Measurements from ENCODE around the gene ZNF587B. TPM values are rescaled to one million over a fixed set of nuclear protein-coding genes. Genes with fewer than 3 reads are reported as not detected.

ZNF587B gene
- total RNA-seq, 2 donors from 2014 or later, result 18.7 to 36.6 TPM

GRCh38 chr19:57815247-57816075 is 14.6 kb upstream of the ZNF587B start:
- Histone ChIP-seq H3K9me3 (no peaks in the 10 kb centered on the region), H3K4me1 (peaks cover 43% of the 10 kb centered on the region), H3K27me3 (no peaks in the 10 kb centered on the region), H3K4me3 (no peak overlapping the region), H3K36me3 (replicated peaks in 1 of 2; ENCODE audit: insufficient read depth in 1 of 2, low read depth in 2 of 2) (no peaks in the 10 kb centered on the region), H3K27ac (peak overlapping the region; percentile 32 to 82 (median 73))
- peak in 1 of 4 donors; percentile 33 for DNase-seq
- TF ChIP-seq CTCF (IDR thresholded peaks at IDR 0.05) (no peak), POLR2A (IDR thresholded peaks at IDR 0.05) (no peak)
- no peak for ATAC-seq
- 45 to 51% methylated on average over 14 to 17 of the region's 17 CpGs for WGBS, 2 donors
- intact Hi-C loops (cut with DNase I), result no loop called here

- H3K9me3 ChIP-seq, result no peaks in the 10 kb centered on the region
- H3K4me1 ChIP-seq, result peaks cover 48% of the 10 kb centered on the region
- no peaks in the 10 kb centered on the region for H3K27me3 ChIP-seq
- ATAC-seq (no peak), DNase-seq (peak in 2 of 4 donors; percentile 29 to 32)
- 69 to 72% methylated on average over 7 of the region's 7 CpGs for WGBS, 2 donors
- intact Hi-C loops (cut with DNase I), result no loop called here
- peak in 2 of 3 donors; percentile 20 to 39 for TF ChIP-seq POLR2A (IDR thresholded peaks at IDR 0.05)
- TF ChIP-seq CTCF (IDR thresholded peaks at IDR 0.05), result no peak
- H3K4me3 ChIP-seq, result no peak overlapping the region
- H3K27ac ChIP-seq, result peak overlapping the region in 3 of 4 donors; percentile 69 to 82 (median 77)
- no peaks in the 10 kb centered on the region for H3K36me3 ChIP-seq (replicated peaks in 1 of 2; ENCODE audit: insufficient read depth in 1 of 2, low read depth in 2 of 2)
Measured at GRCh38 chr19:57816652-57817051, 13.4 kb upstream of the ZNF587B start.

GRCh38 chr19:57817976-57818375 is 12.1 kb upstream of the ZNF587B start:
- TF ChIP-seq CTCF (IDR thresholded peaks at IDR 0.05), result no peak
- no peak for TF ChIP-seq POLR2A (IDR thresholded peaks at IDR 0.05)
- Histone ChIP-seq H3K27me3 (no peaks in the 10 kb centered on the region), H3K27ac (no peak overlapping the region), H3K4me3 (no peak overlapping the region), H3K4me1 (peaks cover 52% of the 10 kb centered on the region), H3K9me3 (no peaks in the 10 kb centered on the region), H3K36me3 (replicated peaks in 1 of 2; ENCODE audit: insufficient read depth in 1 of 2, low read depth in 2 of 2) (no peaks in the 10 kb centered on the region)
- WGBS, 2 donors, result 93% methylated on average over 14 of the region's 14 CpGs
- ATAC-seq, result no peak
- no peak for DNase-seq
- intact Hi-C loops (cut with DNase I), result no loop called here

GRCh38 chr19:57818378-57818777 is 11.7 kb upstream of the ZNF587B start:
- ATAC-seq, result no peak
- H3K9me3 ChIP-seq, result no peaks in the 10 kb centered on the region
- no peak overlapping the region for H3K4me3 ChIP-seq
- WGBS, 2 donors, result 81 to 83% methylated on average over 7 of the region's 7 CpGs
- DNase-seq, result no peak
- H3K4me1 ChIP-seq, result peaks cover 52% of the 10 kb centered on the region
- TF ChIP-seq POLR2A (IDR thresholded peaks at IDR 0.05) (no peak), CTCF (IDR thresholded peaks at IDR 0.05) (no peak)
- no peak overlapping the region for H3K27ac ChIP-seq
- intact Hi-C loops (cut with DNase I), result no loop called here
- H3K36me3 ChIP-seq (replicated peaks in 1 of 2; ENCODE audit: insufficient read depth in 1 of 2, low read depth in 2 of 2), result no peaks in the 10 kb centered on the region
- H3K27me3 ChIP-seq, result no peaks in the 10 kb centered on the region

Data from body of pancreas (tissue), 4 donors.